Hepatocyte (in vitro differentiated cells): Measurements from ENCODE around the gene RASAL2. TPM values are rescaled to one million over a fixed set of nuclear protein-coding genes. Genes with fewer than 3 reads are reported as not detected.
A peak's percentile ranks its signal among the peaks of the same experiment; 100 is the strongest.

ENCODE experiments used
- DNase-seq: peaks from one replicate; pipeline ENCODE4 v3.0.0-alpha.2; 2016; ENCODE audit warnings: low spot score
- H2AFZ ChIP-seq: fragments of 200-600 bp; sonication (generic); 2 replicates; pipeline ENCODE4 v1.6.0; 2016; ENCODE audit warnings: antibody characterized with exemption, mild to moderate bottlenecking
- H3K27ac ChIP-seq: fragments of 200-600 bp; sonication (generic); 2 replicates; pipeline ENCODE4 v1.5.1; 2016; ENCODE audit warnings: mild to moderate bottlenecking
- H3K27me3 ChIP-seq: fragments of 200-600 bp; sonication (generic); 2 replicates; pipeline ENCODE4 v1.6.1; 2016
- H3K36me3 ChIP-seq: fragments of 200-600 bp; sonication (generic); replicated peaks from 2 replicates; pipeline ENCODE4 v1.5.1; 2016; ENCODE audit warnings: low read depth; ENCODE audit not compliant: insufficient read depth
- H3K4me1 ChIP-seq: fragments of 200-600 bp; sonication (generic); 2 replicates; pipeline ENCODE4 v1.5.1; 2016; ENCODE audit warnings: mild to moderate bottlenecking, moderate library complexity; ENCODE audit not compliant: insufficient read depth
- H3K4me2 ChIP-seq: fragments of 200-600 bp; sonication (generic); 2 replicates; pipeline ENCODE4 v1.6.0; 2016
- H3K4me3 ChIP-seq: fragments of 200-600 bp; sonication (generic); 2 replicates; pipeline ENCODE4 v1.5.1; 2016; ENCODE audit warnings: mild to moderate bottlenecking
- H3K79me2 ChIP-seq: fragments of 200-600 bp; sonication (generic); 2 replicates; pipeline ENCODE4 v1.6.0; 2017; ENCODE audit warnings: mild to moderate bottlenecking
- H3K9me2 ChIP-seq: fragments of 200-600 bp; sonication (generic); replicated peaks from 2 replicates; pipeline ENCODE4 v1.6.0; 2017; ENCODE audit warnings: mild to moderate bottlenecking; ENCODE audit not compliant: insufficient read depth
- H3K9me3 ChIP-seq: fragments of 200-600 bp; sonication (generic); 2 replicates; pipeline ENCODE4 v1.5.1; 2016; ENCODE audit warnings: low read depth, mild to moderate bottlenecking
- H4K20me1 ChIP-seq: fragments of 200-600 bp; sonication (generic); 2 replicates; pipeline ENCODE4 v1.6.0; 2016; ENCODE audit warnings: mild to moderate bottlenecking; ENCODE audit not compliant: insufficient read depth, poor library complexity, severe bottlenecking
- EZH2 ChIP-seq: fragments of 200-600 bp; sonication (generic); IDR thresholded peaks from 2 replicates; pipeline ENCODE4 v1.6.1; 2016; ENCODE audit warnings: antibody characterized with exemption, mild to moderate bottlenecking, borderline replicate concordance
- EZH2phosphoT487 ChIP-seq: fragments of 200-600 bp; sonication (generic); IDR thresholded peaks from one replicate; pipeline ENCODE4 v1.6.1; 2018; ENCODE audit warnings: antibody characterized with exemption, mild to moderate bottlenecking, low read depth, moderate library complexity; ENCODE audit not compliant: unreplicated experiment, severe bottlenecking
- WGBS: methylation state at CpG from one replicate; pipeline ENCODE4 v1.1.6; 2016; ENCODE audit warnings: low lambda C conversion rate; ENCODE audit errors: missing lambda C conversion rate; 5-methylcytosine and 5-hydroxymethylcytosine counted together
- polyA plus RNA-seq: library from polyadenylated mRNA; unstranded; fragments of >200 nt; fragmentation: Nextera tagmentation; extraction: Ambion mirVana; gene quantifications from 2 replicates; pipeline ENCODE4 v1.2.1, GENCODE V29; 2016
- total RNA-seq: library from RNA; depleted of rRNA; stranded (reverse); fragments of >200 nt; gene quantifications from 2 replicates; pipeline ENCODE4 v1.2.3, GENCODE V29; 2014
- TF ChIP-seq, protein P1 (sequence below): fragments of 200-600 bp; sonication (generic); IDR thresholded peaks from 2 replicates; pipeline ENCODE4 v1.5.1; 2016; ENCODE audit warnings: antibody characterized with exemption, mild to moderate bottlenecking; ENCODE audit not compliant: poor library complexity

Gene RASAL2
- total and polyA plus RNA-seq, 2 experiments from 2014 or later: 8.7 to 24.0 TPM

DNA sequence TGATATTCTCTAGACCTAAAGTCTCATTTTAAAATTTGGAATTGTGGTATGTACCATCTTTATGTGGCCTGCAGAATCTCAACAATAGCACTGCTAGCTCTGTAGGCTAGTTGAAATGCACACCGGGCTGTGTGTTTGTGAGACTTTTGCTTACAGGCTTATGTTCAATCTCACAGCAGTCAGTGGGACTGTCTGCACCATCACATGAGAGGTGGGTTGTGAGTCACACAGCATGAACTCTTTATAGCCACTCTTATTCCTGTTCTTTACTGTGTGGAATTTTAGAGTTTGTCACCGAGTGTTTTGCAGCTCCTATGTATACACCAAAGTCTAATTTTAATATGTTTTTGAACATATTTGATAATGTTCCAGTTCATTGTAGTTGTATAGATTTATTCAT lies 74.6 kb downstream of the RASAL2 start:
- H3K4me2 ChIP-seq: no peak overlapping the region
- no peaks in the 10 kb centered on the region for H3K9me2 ChIP-seq
- no peaks in the 10 kb centered on the region for H4K20me1 ChIP-seq
- TF ChIP-seq EZH2phosphoT487: no peak
- TF ChIP-seq, protein P1, sequence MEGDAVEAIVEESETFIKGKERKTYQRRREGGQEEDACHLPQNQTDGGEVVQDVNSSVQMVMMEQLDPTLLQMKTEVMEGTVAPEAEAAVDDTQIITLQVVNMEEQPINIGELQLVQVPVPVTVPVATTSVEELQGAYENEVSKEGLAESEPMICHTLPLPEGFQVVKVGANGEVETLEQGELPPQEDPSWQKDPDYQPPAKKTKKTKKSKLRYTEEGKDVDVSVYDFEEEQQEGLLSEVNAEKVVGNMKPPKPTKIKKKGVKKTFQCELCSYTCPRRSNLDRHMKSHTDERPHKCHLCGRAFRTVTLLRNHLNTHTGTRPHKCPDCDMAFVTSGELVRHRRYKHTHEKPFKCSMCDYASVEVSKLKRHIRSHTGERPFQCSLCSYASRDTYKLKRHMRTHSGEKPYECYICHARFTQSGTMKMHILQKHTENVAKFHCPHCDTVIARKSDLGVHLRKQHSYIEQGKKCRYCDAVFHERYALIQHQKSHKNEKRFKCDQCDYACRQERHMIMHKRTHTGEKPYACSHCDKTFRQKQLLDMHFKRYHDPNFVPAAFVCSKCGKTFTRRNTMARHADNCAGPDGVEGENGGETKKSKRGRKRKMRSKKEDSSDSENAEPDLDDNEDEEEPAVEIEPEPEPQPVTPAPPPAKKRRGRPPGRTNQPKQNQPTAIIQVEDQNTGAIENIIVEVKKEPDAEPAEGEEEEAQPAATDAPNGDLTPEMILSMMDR: no peak
- TF ChIP-seq EZH2: no peak
- WGBS: 53% methylated on average over 2 of the region's 2 CpGs
- H3K36me3 ChIP-seq: no peaks in the 10 kb centered on the region
- no peak overlapping the region for H3K27ac ChIP-seq
- H3K4me3 ChIP-seq: no peak overlapping the region
- no peak overlapping the region for H2AFZ ChIP-seq
- H3K4me1 ChIP-seq: no peaks in the 10 kb centered on the region
- peak; percentile 39 for DNase-seq
- no peaks in the 10 kb centered on the region for H3K27me3 ChIP-seq
- H3K9me3 ChIP-seq: no peaks in the 10 kb centered on the region
- H3K79me2 ChIP-seq: peaks cover 58% of the 10 kb centered on the region

- TF ChIP-seq, protein P1: no peak
- TF ChIP-seq EZH2 (no peak), EZH2phosphoT487 (no peak)
- Histone ChIP-seq H3K9me2 (no peaks in the 10 kb centered on the region), H3K27ac (no peak overlapping the region), H3K36me3 (no peaks in the 10 kb centered on the region), H4K20me1 (no peaks in the 10 kb centered on the region), H3K27me3 (no peaks in the 10 kb centered on the region), H3K9me3 (no peaks in the 10 kb centered on the region), H3K4me3 (no peak overlapping the region), H2AFZ (no peak overlapping the region), H3K4me1 (peaks cover 2% of the 10 kb centered on the region), H3K79me2 (peaks cover 48% of the 10 kb centered on the region), H3K4me2 (no peak overlapping the region)
- 91% methylated on average over 1 of the region's 1 CpG for WGBS
- no peak for DNase-seq
Observed at GRCh38 chr1:178169649-178170048, 75.7 kb downstream of the RASAL2 start.

- H3K36me3 ChIP-seq: no peaks in the 10 kb centered on the region
- 80% methylated on average over 3 of the region's 3 CpGs for WGBS
- TF ChIP-seq EZH2phosphoT487: no peak
- no peak for TF ChIP-seq EZH2
- TF ChIP-seq, protein P1: no peak
- no peaks in the 10 kb centered on the region for H3K9me3 ChIP-seq
- H3K9me2 ChIP-seq: no peaks in the 10 kb centered on the region
- H3K79me2 ChIP-seq: peaks cover 71% of the 10 kb centered on the region
- H3K27ac ChIP-seq: no peak overlapping the region
- H3K4me2 ChIP-seq: no peak overlapping the region
- H3K4me3 ChIP-seq: no peak overlapping the region
- no peaks in the 10 kb centered on the region for H3K27me3 ChIP-seq
- no peak overlapping the region for H2AFZ ChIP-seq
- DNase-seq: no peak
- no peaks in the 10 kb centered on the region for H4K20me1 ChIP-seq
- H3K4me1 ChIP-seq: peaks cover 4% of the 10 kb centered on the region
Observed at GRCh38 chr1:178172939-178173338, 79.0 kb downstream of the RASAL2 start.

DNA sequence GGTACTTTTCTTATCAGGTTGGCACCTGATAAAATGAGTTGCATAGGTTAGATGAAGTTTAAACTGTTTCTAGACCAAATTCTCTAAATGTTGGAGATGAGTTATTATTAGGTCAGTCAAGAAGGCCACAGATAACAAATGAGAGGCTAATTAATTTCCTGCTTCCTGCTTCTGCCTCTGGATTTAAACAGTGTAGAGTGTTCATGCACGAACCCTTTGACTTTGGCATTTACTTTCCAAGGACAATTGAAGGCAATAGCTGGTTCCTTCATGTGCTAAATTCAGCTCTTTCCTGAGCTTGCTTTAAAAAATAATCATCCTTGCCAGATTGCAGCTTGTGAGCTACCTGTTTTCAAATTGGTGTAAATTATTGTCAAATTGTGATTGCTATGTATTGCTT lies 80.6 kb downstream of the RASAL2 start:
- no peak overlapping the region for H3K4me2 ChIP-seq
- H3K36me3 ChIP-seq: no peaks in the 10 kb centered on the region
- H3K27ac ChIP-seq: no peak overlapping the region
- H2AFZ ChIP-seq: no peak overlapping the region
- H4K20me1 ChIP-seq: no peaks in the 10 kb centered on the region
- DNase-seq: no peak
- peaks cover 4% of the 10 kb centered on the region for H3K4me1 ChIP-seq
- H3K79me2 ChIP-seq: peaks cover 70% of the 10 kb centered on the region
- no peaks in the 10 kb centered on the region for H3K27me3 ChIP-seq
- H3K9me2 ChIP-seq: no peaks in the 10 kb centered on the region
- TF ChIP-seq EZH2 (no peak), EZH2phosphoT487 (no peak)
- TF ChIP-seq, protein P1: no peak
- no peaks in the 10 kb centered on the region for H3K9me3 ChIP-seq
- H3K4me3 ChIP-seq: no peak overlapping the region
- 61% methylated on average over 1 of the region's 1 CpG for WGBS
